ENCODE results near the gene MOB3B. TPM values are rescaled to one million over a fixed set of nuclear protein-coding genes. Genes with fewer than 3 reads are reported as not detected.
A peak's percentile ranks its signal among the peaks of the same experiment; 100 is the strongest.

MOB3B gene
- total and polyA plus RNA-seq, 10 of the 15 experiments (the other 5 are each of a cell fraction or from before 2014, with no cell fraction given), result 0.44 to 2.7 (median 0.91) TPM

DNA sequence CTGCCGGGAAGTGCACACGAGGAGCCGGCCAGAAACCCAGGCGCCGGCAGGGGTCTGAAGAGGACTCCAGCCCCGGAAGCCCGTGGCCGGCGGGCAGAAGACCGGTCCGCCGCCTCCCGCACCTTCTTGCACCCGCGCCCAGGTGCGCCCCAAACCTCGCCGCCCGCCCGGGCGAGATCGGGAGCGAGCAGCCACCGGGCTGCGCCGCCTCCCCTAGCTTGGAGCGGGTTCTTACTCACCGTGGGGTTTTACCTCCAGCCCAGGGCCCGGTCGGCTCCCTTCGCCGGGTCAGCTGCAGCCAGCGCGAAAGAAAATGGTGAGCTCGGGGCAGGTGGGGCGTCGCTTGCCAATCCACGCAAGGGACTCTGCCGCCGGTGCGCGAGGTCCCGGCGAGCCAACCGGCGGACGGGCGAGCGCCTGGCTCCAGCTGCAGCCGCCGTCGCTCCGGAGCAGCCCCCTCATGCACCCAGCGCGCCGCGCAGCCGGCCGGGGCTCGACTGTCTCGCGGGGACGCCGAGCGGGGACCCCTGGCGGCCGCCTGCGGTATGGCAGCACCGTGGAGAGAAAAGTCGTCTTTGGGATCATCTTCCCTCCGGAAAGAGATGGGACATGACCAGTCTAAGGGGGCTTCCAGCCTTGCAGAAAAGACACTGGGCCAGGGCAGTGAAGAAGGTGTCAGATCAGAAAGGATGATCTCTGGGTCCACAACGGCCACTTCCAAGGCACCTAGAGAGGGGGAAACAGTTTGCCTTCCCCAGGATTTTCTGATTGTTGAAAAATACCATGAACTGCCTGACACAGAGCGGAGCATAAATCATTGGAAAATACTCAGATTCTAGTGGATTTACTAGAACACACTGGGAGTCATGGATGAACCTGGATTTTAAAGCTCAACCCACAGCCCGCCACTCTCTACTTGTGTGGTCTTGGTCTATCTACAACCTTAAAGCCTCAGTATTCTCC, at the start of gene MOB3B (continued):
- peak in 1 of 2 experiments; percentile 30; a peak in 1 of 4 replicates for TF ChIP-seq BHLHE40 (IDR thresholded peaks at IDR 0.05; ENCODE audit: borderline replicate concordance in 1 of 2, low read depth in 2 of 2, low read length in 1 of 2)
- no peak for TF ChIP-seq JUND (IDR thresholded peaks at IDR 0.05; ENCODE audit: low read depth, low read length)
- peak; percentile 53 for TF ChIP-seq RUNX3 (IDR thresholded peaks at IDR 0.05; ENCODE audit: low read length)
- no peak for TF ChIP-seq SIN3A (IDR thresholded peaks at IDR 0.05; ENCODE audit: low read depth, low read length)

DNA sequence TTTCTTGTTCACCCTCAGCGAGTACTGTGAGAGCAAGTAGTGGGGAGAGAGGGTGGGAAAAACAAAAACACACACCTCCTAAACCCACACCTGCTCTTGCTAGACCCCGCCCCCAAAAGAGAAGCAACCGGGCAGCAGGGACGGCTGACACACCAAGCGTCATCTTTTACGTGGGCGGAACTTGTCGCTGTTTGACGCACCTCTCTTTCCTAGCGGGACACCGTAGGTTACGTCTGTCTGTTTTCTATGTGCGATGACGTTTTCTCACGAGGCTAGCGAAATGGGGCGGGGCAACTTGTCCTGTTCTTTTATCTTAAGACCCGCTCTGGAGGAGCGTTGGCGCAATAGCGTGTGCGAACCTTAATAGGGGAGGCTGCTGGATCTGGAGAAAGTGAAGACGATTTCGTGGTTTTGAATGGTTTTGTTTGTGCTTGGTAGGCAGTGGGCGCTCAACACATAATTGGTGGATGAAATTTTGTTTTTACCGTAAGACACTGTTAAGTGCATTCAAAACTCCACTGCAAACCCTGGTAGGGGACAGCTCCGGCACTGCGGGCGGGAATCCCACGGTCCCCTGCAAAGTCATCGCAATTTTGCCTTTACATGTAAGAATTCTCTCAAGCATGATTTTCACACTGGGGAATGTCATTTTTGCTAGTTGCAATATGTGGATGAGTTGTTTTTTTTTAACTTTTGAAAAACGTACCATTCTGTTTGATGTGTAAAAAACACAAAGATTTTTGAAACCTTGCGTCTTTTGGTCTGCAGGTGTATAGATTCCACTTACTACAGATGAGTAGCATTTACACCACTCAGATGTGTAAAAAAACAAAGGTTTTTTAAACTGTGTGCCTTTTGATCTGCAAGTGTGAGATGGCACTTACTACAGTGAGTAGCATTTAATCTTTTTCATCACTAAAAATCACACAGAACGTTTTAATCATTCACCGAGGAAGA, 44.3 kb upstream of the MOB3B start:
- no peaks in the 10 kb centered on the region for H3K27me3 ChIP-seq (replicated peaks in 1 of 2; ENCODE audit: control insufficient read depth in 2 of 2, insufficient read depth in 2 of 2, low read length in 1 of 2)
- CTCF ChIA-PET, result interaction anchor here (1.0 kb wide), 1 partner anchor 35 kb away, joined by 4 read pairs; no protein-coding TSS in a partner anchor
- FAIRE-seq, result peak; percentile 100
- TF ChIP-seq, protein P1, sequence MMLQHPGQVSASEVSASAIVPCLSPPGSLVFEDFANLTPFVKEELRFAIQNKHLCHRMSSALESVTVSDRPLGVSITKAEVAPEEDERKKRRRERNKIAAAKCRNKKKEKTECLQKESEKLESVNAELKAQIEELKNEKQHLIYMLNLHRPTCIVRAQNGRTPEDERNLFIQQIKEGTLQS (IDR thresholded peaks at IDR 0.05; ENCODE audit: borderline replicate concordance, extremely low read depth, low read depth, low read length), result no peak
- TF ChIP-seq TCF12 (IDR thresholded peaks at IDR 0.05; ENCODE audit: low read depth, low read length) (0 out of 2 replicates have a peak, but pooled peaks have one; percentile 28), ZBED1 (IDR thresholded peaks at IDR 0.05; ENCODE audit: borderline replicate concordance) (no peak), TBL1XR1 (IDR thresholded peaks at IDR 0.05; ENCODE audit: low read depth, low read length) (peak; percentile 18; the same call in 1 of the 2 replicates), SP1 (IDR thresholded peaks at IDR 0.05; ENCODE audit: low read depth, low read length) (peak; percentile 71), ASH2L (IDR thresholded peaks at IDR 0.05; ENCODE audit: borderline replicate concordance, low read depth) (no peak), IRF4 (IDR thresholded peaks at IDR 0.05; ENCODE audit: low read depth, low read length) (peak; percentile 53; the same call in 1 of the 2 replicates), SIX5 (IDR thresholded peaks at IDR 0.05; ENCODE audit: low read depth, low read length, severe bottlenecking) (peak; percentile 43), POLR2A (IDR thresholded peaks at IDR 0.05; ENCODE audit: low read depth, low read length) (peak; percentile 56; the same call in 1 of the 2 replicates), EED (IDR thresholded peaks at IDR 0.05; ENCODE audit: low read depth) (no peak), SMAD5 (IDR thresholded peaks at IDR 0.05; ENCODE audit: low read depth) (peak; percentile 56; the same call in 1 of the 2 replicates), JUND (IDR thresholded peaks at IDR 0.05; ENCODE audit: low read depth, low read length) (no peak), STAT1 (conservative IDR thresholded peaks at IDR 0.05) (0 out of 2 replicates have a peak, but pooled peaks have one; percentile 57)
- TF ChIP-seq, protein P2, sequence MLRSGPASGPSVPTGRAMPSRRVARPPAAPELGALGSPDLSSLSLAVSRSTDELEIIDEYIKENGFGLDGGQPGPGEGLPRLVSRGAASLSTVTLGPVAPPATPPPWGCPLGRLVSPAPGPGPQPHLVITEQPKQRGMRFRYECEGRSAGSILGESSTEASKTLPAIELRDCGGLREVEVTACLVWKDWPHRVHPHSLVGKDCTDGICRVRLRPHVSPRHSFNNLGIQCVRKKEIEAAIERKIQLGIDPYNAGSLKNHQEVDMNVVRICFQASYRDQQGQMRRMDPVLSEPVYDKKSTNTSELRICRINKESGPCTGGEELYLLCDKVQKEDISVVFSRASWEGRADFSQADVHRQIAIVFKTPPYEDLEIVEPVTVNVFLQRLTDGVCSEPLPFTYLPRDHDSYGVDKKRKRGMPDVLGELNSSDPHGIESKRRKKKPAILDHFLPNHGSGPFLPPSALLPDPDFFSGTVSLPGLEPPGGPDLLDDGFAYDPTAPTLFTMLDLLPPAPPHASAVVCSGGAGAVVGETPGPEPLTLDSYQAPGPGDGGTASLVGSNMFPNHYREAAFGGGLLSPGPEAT (IDR thresholded peaks at IDR 0.05; ENCODE audit: low read depth), result peak; percentile 36; the same call in 1 of the 2 replicates

More for the DNA sequence above, 44.3 kb upstream of the MOB3B start:
- peak overlapping the region; percentile 69 for H3K9ac ChIP-seq (ENCODE audit: control insufficient read depth, insufficient read depth, low read length)
- H3K4me3 ChIP-seq, result peak overlapping the region; percentile 72
- H2AFZ ChIP-seq (ENCODE audit: control insufficient read depth, low read depth, low read length), result peak overlapping the region; percentile 98
- ATAC-seq (peak; percentile 86), DNase-seq (ENCODE audit: low read depth, low spot score) (peak; percentile 98)
- peak overlapping the region; percentile 78 for H3K4me2 ChIP-seq (ENCODE audit: control insufficient read depth, insufficient read depth)
- H4K20me1 ChIP-seq (ENCODE audit: control insufficient read depth, insufficient read depth), result no peaks in the 10 kb centered on the region
- ChIA-PET RAD21 (ENCODE audit: unreplicated experiment) (interaction anchor here (1.5 kb wide), 1 partner anchor 35 kb away, joined by 4 read pairs; no protein-coding TSS in a partner anchor), SMC1A (ENCODE audit: uncharacterized antibody, unreplicated experiment) (interaction anchor here (0.5 to 2.6 kb wide), 5 partner anchors 13 to 223 kb away, joined by 3 to 15 read pairs (median 3); no protein-coding TSS in a partner anchor), POLR2A (interaction anchor here (0.7 to 1.6 kb wide), 4 partner anchors 11 to 195 kb away, joined by 3 to 7 read pairs (median 3); no protein-coding TSS in a partner anchor)
- no peaks in the 10 kb centered on the region for H3K36me3 ChIP-seq (ENCODE audit: control insufficient read depth in 2 of 2, insufficient read depth in 2 of 2, low read length in 1 of 2)
- no peaks in the 10 kb centered on the region for H3K79me2 ChIP-seq (ENCODE audit: control insufficient read depth, insufficient read depth, low read length)
- intact Hi-C loops (cut with micrococcal nuclease; ENCODE audit: unreplicated experiment) (no loop called here), in situ Hi-C loops (cut with MboI) (no loop called here)
- BruUV-seq (replicated peaks), result TSS peak; percentile 92
- peak overlapping the region; percentile 68 for H3K27ac ChIP-seq (ENCODE audit: control insufficient read depth, insufficient read depth)
- no peaks in the 10 kb centered on the region; the same call in 1 of the 3 replicates for H3K9me3 ChIP-seq (replicated peaks; ENCODE audit: control insufficient read depth, insufficient read depth, low read length)
- WGBS (ENCODE audit: insufficient coverage, insufficient replicate concordance, low lambda C conversion rate, missing lambda C conversion rate), result 2% methylated on average over 35 of the region's 35 CpGs
- H3K4me1 ChIP-seq (ENCODE audit: control insufficient read depth, insufficient read depth, low read length), result peaks cover 4% of the 10 kb centered on the region; the same call in 1 of the 2 replicates

Data from GM12878 (cell line).